ENCODE measurements around the gene PARL.

GRCh38 chr3:183818706-183819624, 65.7 kb downstream of the PARL start:
- no peak for TF ChIP-seq CTCF (IDR thresholded peaks at IDR 0.05)
- TF ChIP-seq POLR2A (IDR thresholded peaks at IDR 0.05), result no peak

Measured in heart left ventricle (tissue), 13 donors.